HepG2 (cell line): Measurements from ENCODE around the gene FRMD4A. TPM values are rescaled to one million over a fixed set of nuclear protein-coding genes. Genes with fewer than 3 reads are reported as not detected.

Experiments
- ATAC-seq: fragments of 200-7000 bp; cut with Tn5 transposase; 3 replicates; pipeline ENCODE4 v1.9.1; 2020; ENCODE audit warnings: mild to moderate bottlenecking, moderate library complexity
- BruUV-seq: library from RNA; stranded (reverse); fragments of 400-500 nt; replicated peaks from 2 replicates; lab custom pipeline; 2021; lab: Mats Ljungman, UMichigan
- CTCF ChIA-PET: fragments of 300-600 bp; formaldehyde crosslinking; extraction: SDS; loops from one replicate; lab custom pipeline; 2021; ENCODE audit warnings: low total read pairs, inconsistent platforms, low intra/inter-chr PET ratio; lab: Yijun Ruan, JAX
- POLR2A ChIA-PET: fragments of 350-600 bp; sonication (Branson Sonifier 250); formaldehyde crosslinking; loops from one replicate; lab custom pipeline; 2020; ENCODE audit warnings: antibody characterized with exemption, inconsistent platforms; lab: Yijun Ruan, JAX
- DNase-seq: peaks from one replicate; pipeline ENCODE4 v3.0.0-alpha.2; 2015; ENCODE audit warnings: low spot score
- FAIRE-seq: peaks from 3 replicates; lab custom pipeline; 2011; peaks lifted over from hg19 to GRCh38; lab: Jason Lieb, UNC
- H2AFZ ChIP-seq: one replicate; pipeline ENCODE4 v1.6.1; 2011; ENCODE audit warnings: low read length, inconsistent platforms
- H3K27ac ChIP-seq: fragments of 300-600 bp; 3 replicates; pipeline ENCODE4 v1.8.0; 2011; ENCODE audit warnings: mixed run types, mild to moderate bottlenecking, mixed read lengths, low read length, inconsistent platforms; ENCODE audit not compliant: insufficient read depth; ENCODE audit errors: extremely low read length
- H3K27me3 ChIP-seq, 2 experiments: fragments of 200-600 bp in 1 of 2; 2 replicates in 1 of 2; 3 replicates in 1 of 2; pipeline versions ENCODE4 v1.6.0 to v1.8.0; 2011; ENCODE audit warnings: low read length in 2 of 2, mild to moderate bottlenecking in 2 of 2, moderate library complexity in 2 of 2, inconsistent platforms in 1 of 2; ENCODE audit not compliant: insufficient read depth in 2 of 2, control insufficient read depth in 1 of 2
- H3K36me3 ChIP-seq, 2 experiments: fragments of 200-600 bp in 1 of 2; replicated peaks in 1 of 2; 2 replicates in 1 of 2; 3 replicates in 1 of 2; pipeline versions ENCODE4 v1.5.1 to v1.8.0; 2011; ENCODE audit warnings: low read length in 2 of 2, inconsistent platforms in 1 of 2; ENCODE audit not compliant: insufficient read depth in 2 of 2, control insufficient read depth in 1 of 2
- H3K4me1 ChIP-seq: 2 replicates; pipeline ENCODE4 v1.5.1; 2012; ENCODE audit warnings: low read length, inconsistent platforms; ENCODE audit not compliant: insufficient read depth
- H3K4me2 ChIP-seq: 2 replicates; pipeline ENCODE4 v1.6.0; 2011; ENCODE audit warnings: low read depth, low read length, inconsistent platforms
- H3K4me3 ChIP-seq, 3 experiments: fragments of 200-600 bp in 1 of 3; sonication (generic), shearing (Covaris generic) in 1 of 3; replicated peaks in 1 of 3; 2 replicates each; pipeline ENCODE4 v1.5.1; 2011 to 2016; ENCODE audit warnings: low read length in 3 of 3, inconsistent platforms in 2 of 3, low read depth in 2 of 3, mild to moderate bottlenecking in 2 of 3, control low read depth in 1 of 3, mixed read lengths in 1 of 3; ENCODE audit not compliant: insufficient read depth in 1 of 3
- H3K79me2 ChIP-seq: one replicate; pipeline ENCODE4 v1.6.1; 2011; ENCODE audit warnings: low read length, inconsistent platforms; ENCODE audit not compliant: insufficient read depth
- H3K9ac ChIP-seq: 2 replicates; pipeline ENCODE4 v1.6.0; 2011; ENCODE audit warnings: mild to moderate bottlenecking, low read depth, low read length, inconsistent platforms; ENCODE audit not compliant: insufficient read depth
- H3K9me3 ChIP-seq: 2 replicates; pipeline ENCODE4 v1.5.1; 2012; ENCODE audit warnings: mild to moderate bottlenecking, low read length
- H4K20me1 ChIP-seq: 2 replicates; pipeline ENCODE4 v1.6.0; 2011; ENCODE audit warnings: inconsistent platforms, mild to moderate bottlenecking, low read length, moderate library complexity; ENCODE audit not compliant: insufficient read depth
- ATRX ChIP-seq: sonication (generic); formaldehyde crosslinking; IDR thresholded peaks from 2 replicates; pipeline ENCODE4 v1.4.0; 2020; ENCODE audit warnings: missing genetic modification reagents, borderline replicate concordance
- CREB1 ChIP-seq, 2 experiments: fragments of 450-650 bp in 1 of 2; IDR thresholded peaks; 2 replicates each; pipeline ENCODE4 v1.6.1; 2016 to 2017; ENCODE audit warnings: control low read depth in 1 of 2, mild to moderate bottlenecking in 1 of 2, missing compliant biosample characterization in 1 of 2, missing genetic modification characterization in 1 of 2
- RFXAP ChIP-seq: sonication (generic); formaldehyde crosslinking; IDR thresholded peaks from 2 replicates; pipeline ENCODE4 v1.4.0; 2020; ENCODE audit warnings: missing genetic modification reagents, borderline replicate concordance
- SMARCC2 ChIP-seq: fragments of 450-650 bp; IDR thresholded peaks from 2 replicates; pipeline ENCODE4 v1.6.1; 2017; ENCODE audit warnings: antibody characterized with exemption, mild to moderate bottlenecking
- SMC3 ChIP-seq: IDR thresholded peaks from 2 replicates; pipeline ENCODE4 v1.6.1; 2011; ENCODE audit warnings: low read length, improper control_type of control experiment
- TCF7L2 ChIP-seq: IDR thresholded peaks from 2 replicates; pipeline ENCODE4 v1.6.1; 2011; ENCODE audit warnings: mild to moderate bottlenecking, low read depth, low read length, moderate library complexity
- ZBTB42 ChIP-seq: sonication (generic); formaldehyde crosslinking; IDR thresholded peaks from 2 replicates; pipeline ENCODE4 v1.5.0; 2020; ENCODE audit warnings: mild to moderate bottlenecking, missing genetic modification reagents
- ZNF30 ChIP-seq: sonication (generic); formaldehyde crosslinking; IDR thresholded peaks from 2 replicates; pipeline ENCODE4 v1.5.0; 2020; ENCODE audit warnings: mild to moderate bottlenecking, missing genetic modification reagents
- ZNF629 ChIP-seq: sonication (generic); formaldehyde crosslinking; conservative IDR thresholded peaks from 2 replicates; pipeline ENCODE4 v1.5.0; 2020; ENCODE audit warnings: missing genetic modification reagents
- ZNF776 ChIP-seq: sonication (generic); formaldehyde crosslinking; IDR thresholded peaks from 2 replicates; pipeline ENCODE4 v1.4.0; 2020; ENCODE audit warnings: mild to moderate bottlenecking, missing genetic modification reagents
- WGBS: methylation state at CpG from one replicate; pipeline ENCODE4 v1.1.6; 2017; ENCODE audit warnings: low lambda C conversion rate; 5-methylcytosine and 5-hydroxymethylcytosine counted together
- in situ Hi-C: cut with HindIII; loops from 2 replicates; pipeline ENCODE4 v1.10.0; 2017; ENCODE audit warnings: low pct_unique_long_range_greater_than_20kb; ENCODE audit not compliant: extremely low pct_ligation_motif_present
- intact Hi-C: fragments of 100-400 bp; cut with micrococcal nuclease; formaldehyde crosslinking; loops from one replicate; pipeline ENCODE4 v1.10.0; 2022; ENCODE audit not compliant: unreplicated experiment
- polyA plus RNA-seq, 8 experiments: library from polyadenylated mRNA; depleted of rRNA in 3 of 8; stranded (reverse) in 7 of 8; unstranded in 1 of 8; fragments of >200 nt; fragmentation: Illumina TruSeq in 4 of 8; extraction: Trizol in 4 of 8; gene quantifications; 2 replicates each; pipeline versions ENCODE4 v1.2.1 to v1.2.3, GENCODE V29; 2011 to 2016; ENCODE audit warnings: low read depth in 4 of 8, missing spikeins in 1 of 8, mixed read lengths in 1 of 8; ENCODE audit not compliant: insufficient read depth in 1 of 8
- total RNA-seq, 5 experiments: library from RNA; depleted of rRNA; stranded (reverse); fragments of >200 nt; fragmentation: Illumina TruSeq; extraction: Trizol; gene quantifications; 2 replicates each; pipeline ENCODE4 v1.2.3, GENCODE V29; 2016; ENCODE audit warnings: low read depth in 1 of 5
- TF ChIP-seq, protein P1 (sequence below): sonication (generic); formaldehyde crosslinking; IDR thresholded peaks from 2 replicates; pipeline ENCODE4 v1.5.0; 2020; ENCODE audit warnings: mild to moderate bottlenecking, missing genetic modification reagents, moderate library complexity
- TF ChIP-seq, protein P2 (sequence below): sonication (generic); formaldehyde crosslinking; IDR thresholded peaks from 2 replicates; pipeline ENCODE4 v1.5.0; 2020; ENCODE audit warnings: missing genetic modification reagents
- TF ChIP-seq, protein P3 (sequence below): sonication (generic); formaldehyde crosslinking; IDR thresholded peaks from 2 replicates; pipeline ENCODE4 v1.4.0; 2020; ENCODE audit warnings: mild to moderate bottlenecking, missing genetic modification reagents

The FRMD4A gene
- total and polyA plus RNA-seq, 2 of the 13 experiments (the other 11 are each of a cell fraction or from before 2014, with no cell fraction given): 0.09 to 0.26 TPM

DNA sequence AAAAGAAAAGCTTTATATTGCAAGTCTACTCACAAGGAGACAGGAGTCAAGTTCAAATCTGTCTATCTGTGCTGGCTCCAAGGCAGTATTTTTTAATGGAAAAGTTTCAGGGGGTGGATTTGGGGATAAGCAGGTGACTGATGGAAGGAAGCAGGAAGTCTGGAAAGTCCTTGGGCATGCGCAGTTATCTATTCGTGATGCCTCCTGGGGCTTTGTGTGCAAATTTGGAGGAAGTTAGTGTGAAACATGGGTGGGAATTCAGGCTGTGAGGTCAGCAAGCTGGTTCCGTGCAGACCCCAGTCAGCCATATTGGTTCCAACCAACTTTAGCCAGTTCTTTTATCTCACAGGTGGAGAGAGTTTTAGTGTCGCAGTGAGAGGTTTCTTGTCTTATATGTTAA is 140.0 kb downstream of the FRMD4A start:
- no peak overlapping the region for H3K27ac ChIP-seq
- WGBS: 60% methylated on average over 4 of the region's 4 CpGs

DNA sequence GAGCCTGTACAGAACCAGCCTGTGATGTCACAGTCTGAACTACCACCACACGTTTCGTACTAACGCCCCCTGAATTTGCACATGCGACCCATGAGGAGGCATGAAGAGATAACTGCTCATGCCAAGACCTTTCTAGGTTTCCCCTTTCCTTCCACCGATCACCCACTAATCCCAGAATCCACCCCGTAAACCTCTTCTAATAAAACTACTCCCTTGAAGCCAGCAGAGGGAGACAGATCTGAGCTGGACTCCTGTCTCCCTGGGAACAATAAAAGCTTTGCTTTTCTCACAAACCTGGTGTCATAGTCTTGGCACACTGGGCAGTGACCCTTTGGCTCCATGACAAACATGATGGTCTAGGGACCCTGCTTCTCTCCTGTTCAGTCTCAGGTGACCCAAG is 144.5 kb downstream of the FRMD4A start:
- Histone ChIP-seq H3K4me1 (peaks cover 21% of the 10 kb centered on the region), H3K27ac (no peak overlapping the region), H3K4me2 (no peak overlapping the region), H3K79me2 (no peaks in the 10 kb centered on the region), H3K4me3 (no peak overlapping the region), H3K36me3 (no peaks in the 10 kb centered on the region), H4K20me1 (no peaks in the 10 kb centered on the region), H2AFZ (no peak overlapping the region), H3K27me3 (peaks cover 1 to 6% of the 10 kb centered on the region in 2 experiments; a peak in 3 of 5 replicates), H3K9me3 (no peaks in the 10 kb centered on the region), H3K9ac (no peak overlapping the region)
- peak; percentile 19; the same call in 2 of the 3 replicates for ATAC-seq
- peak; percentile 7 for DNase-seq
- BruUV-seq: no TSS peak
- ChIA-PET POLR2A (interaction anchor here (1.0 to 2.4 kb wide), 4 partner anchors 10 to 773 kb away, joined by 4 to 14 read pairs (median 7); partner anchors contain the start of genes CDNF, HSPA14, MEIG1 and MSANTD7), CTCF (no interaction called here)
- intact Hi-C loops (no loop called here), in situ Hi-C loops (loop anchor here (25.0 kb wide), 1 partner anchor 626 kb away; no protein-coding TSS in a partner anchor)
- no peak for FAIRE-seq
- WGBS: 66% methylated on average over 6 of the region's 6 CpGs
- TF ChIP-seq, protein P1, sequence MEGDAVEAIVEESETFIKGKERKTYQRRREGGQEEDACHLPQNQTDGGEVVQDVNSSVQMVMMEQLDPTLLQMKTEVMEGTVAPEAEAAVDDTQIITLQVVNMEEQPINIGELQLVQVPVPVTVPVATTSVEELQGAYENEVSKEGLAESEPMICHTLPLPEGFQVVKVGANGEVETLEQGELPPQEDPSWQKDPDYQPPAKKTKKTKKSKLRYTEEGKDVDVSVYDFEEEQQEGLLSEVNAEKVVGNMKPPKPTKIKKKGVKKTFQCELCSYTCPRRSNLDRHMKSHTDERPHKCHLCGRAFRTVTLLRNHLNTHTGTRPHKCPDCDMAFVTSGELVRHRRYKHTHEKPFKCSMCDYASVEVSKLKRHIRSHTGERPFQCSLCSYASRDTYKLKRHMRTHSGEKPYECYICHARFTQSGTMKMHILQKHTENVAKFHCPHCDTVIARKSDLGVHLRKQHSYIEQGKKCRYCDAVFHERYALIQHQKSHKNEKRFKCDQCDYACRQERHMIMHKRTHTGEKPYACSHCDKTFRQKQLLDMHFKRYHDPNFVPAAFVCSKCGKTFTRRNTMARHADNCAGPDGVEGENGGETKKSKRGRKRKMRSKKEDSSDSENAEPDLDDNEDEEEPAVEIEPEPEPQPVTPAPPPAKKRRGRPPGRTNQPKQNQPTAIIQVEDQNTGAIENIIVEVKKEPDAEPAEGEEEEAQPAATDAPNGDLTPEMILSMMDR (CRISPR knock-in tag): peak; percentile 33; the same call in 1 of the 2 replicates
- TF ChIP-seq ZBTB42 (CRISPR knock-in tag) (no peak), ZNF30 (CRISPR knock-in tag) (no peak), CREB1 (IDR thresholded peaks at IDR 0.05) (0 out of 2 replicates have a peak, but pooled peaks have one; percentile 30), CREB1 (CRISPR knock-in tag; IDR thresholded peaks at IDR 0.05) (no peak), SMC3 (peak; percentile 17; the same call in 1 of the 2 replicates), ZNF776 (CRISPR knock-in tag) (no peak), ATRX (CRISPR knock-in tag) (no peak), SMARCC2 (no peak)
- TF ChIP-seq, protein P2, sequence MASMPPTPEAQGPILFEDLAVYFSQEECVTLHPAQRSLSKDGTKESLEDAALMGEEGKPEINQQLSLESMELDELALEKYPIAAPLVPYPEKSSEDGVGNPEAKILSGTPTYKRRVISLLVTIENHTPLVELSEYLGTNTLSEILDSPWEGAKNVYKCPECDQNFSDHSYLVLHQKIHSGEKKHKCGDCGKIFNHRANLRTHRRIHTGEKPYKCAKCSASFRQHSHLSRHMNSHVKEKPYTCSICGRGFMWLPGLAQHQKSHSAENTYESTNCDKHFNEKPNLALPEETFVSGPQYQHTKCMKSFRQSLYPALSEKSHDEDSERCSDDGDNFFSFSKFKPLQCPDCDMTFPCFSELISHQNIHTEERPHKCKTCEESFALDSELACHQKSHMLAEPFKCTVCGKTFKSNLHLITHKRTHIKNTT (CRISPR knock-in tag): no peak
- TF ChIP-seq, protein P3, sequence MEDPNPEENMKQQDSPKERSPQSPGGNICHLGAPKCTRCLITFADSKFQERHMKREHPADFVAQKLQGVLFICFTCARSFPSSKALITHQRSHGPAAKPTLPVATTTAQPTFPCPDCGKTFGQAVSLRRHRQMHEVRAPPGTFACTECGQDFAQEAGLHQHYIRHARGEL (CRISPR knock-in tag): peak; percentile 93; the same call in 1 of the 2 replicates

More for the DNA sequence above, 140.0 kb downstream of the FRMD4A start:
- no peak overlapping the region for H3K4me3 ChIP-seq
- no peaks in the 10 kb centered on the region for H3K9me3 ChIP-seq
- no peak for TF ChIP-seq RFXAP (CRISPR knock-in tag)
- no peak for TF ChIP-seq ZNF629 (CRISPR knock-in tag)
- no peak for TF ChIP-seq TCF7L2
- no peaks in the 10 kb centered on the region for H3K36me3 ChIP-seq
- BruUV-seq: no TSS peak
- H3K4me2 ChIP-seq: no peak overlapping the region
- in situ Hi-C loops (loop anchor here (25.0 kb wide), 1 partner anchor 622 kb away; no protein-coding TSS in a partner anchor), intact Hi-C loops (loop anchor here (10.0 kb wide), 2 partner anchors 134 to 284 kb away; no protein-coding TSS in a partner anchor)
- ChIA-PET CTCF (no interaction called here), POLR2A (no interaction called here)
- no peaks in the 10 kb centered on the region for H4K20me1 ChIP-seq
- H3K4me1 ChIP-seq: peaks cover 3% of the 10 kb centered on the region
- H3K9ac ChIP-seq: no peak overlapping the region
- DNase-seq: no peak
- peaks cover 1 to 5% of the 10 kb centered on the region in 2 experiments; a peak in 3 of 5 replicates for H3K27me3 ChIP-seq
- no peak overlapping the region for H2AFZ ChIP-seq
- FAIRE-seq: no peak
- no peaks in the 10 kb centered on the region for H3K79me2 ChIP-seq
- no peak for ATAC-seq
